Measurements from ENCODE around the gene CCL18. TPM values are rescaled to one million over a fixed set of nuclear protein-coding genes. Genes with fewer than 3 reads are reported as not detected.
"Not testable (repeated sequence)": the region's sequence is repeated elsewhere in the genome, so short reads cannot be mapped to it uniquely, and the experiment has no call there.

The CCL18 gene
- polyA plus RNA-seq, 1 donor, result 0.28 TPM

DNA sequence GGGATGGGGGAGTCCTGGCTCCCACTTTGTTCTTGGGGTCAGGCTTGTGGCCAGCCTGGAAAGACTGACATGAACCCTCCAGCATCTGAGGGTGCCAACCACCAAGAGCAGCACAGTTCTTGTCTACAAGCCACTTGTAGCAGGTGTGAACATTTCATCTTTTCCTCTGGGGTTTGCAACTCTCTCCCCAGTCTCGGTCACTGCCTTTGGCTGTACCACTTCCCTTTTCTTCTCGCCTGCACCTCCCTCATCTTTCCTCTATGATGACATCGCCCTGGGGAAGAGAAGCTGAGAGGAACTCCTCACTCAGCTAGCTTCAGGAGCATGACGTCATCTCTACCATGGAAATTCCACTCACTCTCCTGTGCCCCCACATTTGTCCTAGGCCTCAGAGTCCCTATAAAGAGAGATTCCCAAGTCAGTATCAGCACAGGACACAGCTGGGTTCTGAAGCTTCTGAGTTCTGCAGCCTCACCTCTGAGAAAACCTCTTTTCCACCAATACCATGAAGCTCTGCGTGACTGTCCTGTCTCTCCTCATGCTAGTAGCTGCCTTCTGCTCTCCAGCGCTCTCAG, 39.4 kb downstream of the CCL18 start, which contains the start of gene CCL4:
TSS of gene CCL4 (plus strand) at position 427 of the 575 bp plus-strand sequence. CDS start at position 506, 79 bp downstream.
- H3K27me3 ChIP-seq (ENCODE audit: control insufficient read depth, insufficient read depth, low read length); H3K4me3 ChIP-seq (ENCODE audit: low read length); H3K36me3 ChIP-seq (ENCODE audit: control insufficient read depth, insufficient read depth, low read length); DNase-seq; H3K9me3 ChIP-seq (ENCODE audit: control insufficient read depth, low read depth, low read length); H3K4me1 ChIP-seq (ENCODE audit: control insufficient read depth, insufficient read depth, low read length); H3K27ac ChIP-seq (ENCODE audit: low read length): not testable (repeated sequence)
- WGBS (ENCODE audit: insufficient coverage, low lambda C conversion rate), result no CpG with 5 or more reads among the region's 6 CpGs

DNA sequence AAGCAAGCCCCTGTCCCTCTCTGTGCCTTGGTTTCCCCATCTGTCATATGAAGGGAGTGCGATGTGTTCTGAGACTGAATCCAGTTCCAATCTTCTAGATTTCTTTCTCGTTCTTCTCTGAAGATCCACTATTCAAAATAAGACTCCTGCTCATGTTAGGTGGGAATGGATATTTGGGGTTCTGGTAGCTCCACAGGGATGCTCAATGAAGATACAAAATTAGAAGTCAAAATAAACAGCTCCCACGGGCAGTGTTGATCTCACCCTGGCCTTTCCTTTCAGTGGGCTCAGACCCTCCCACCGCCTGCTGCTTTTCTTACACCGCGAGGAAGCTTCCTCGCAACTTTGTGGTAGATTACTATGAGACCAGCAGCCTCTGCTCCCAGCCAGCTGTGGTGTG, 40.2 kb downstream of the CCL18 start:
- DNase-seq; H3K4me3 ChIP-seq (ENCODE audit: low read length): not testable (repeated sequence)

DNA sequence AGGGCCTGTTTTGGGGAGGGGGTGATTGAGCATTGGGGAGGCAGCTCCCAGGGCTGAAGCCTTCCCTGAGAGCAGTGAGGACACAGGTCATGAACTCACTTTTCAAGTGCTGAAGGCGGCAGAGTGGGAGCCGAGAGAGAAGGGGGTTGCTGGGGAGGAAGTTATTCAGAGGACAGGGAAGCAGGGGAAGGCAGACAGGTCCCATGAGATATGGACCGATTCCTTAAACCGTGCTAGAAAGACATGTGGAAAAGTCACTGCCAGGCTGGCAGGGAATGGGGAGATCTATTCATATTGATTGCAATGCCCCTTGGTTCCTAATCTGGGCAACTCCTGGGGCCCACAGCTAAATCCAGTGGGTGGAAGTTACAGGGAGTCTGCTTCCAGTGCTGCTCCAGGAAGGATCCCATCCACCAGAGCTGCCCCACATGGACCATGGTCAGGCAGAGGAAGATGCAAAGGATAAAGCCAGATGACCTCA, 40.7 kb downstream of the CCL18 start:
- DNase-seq, result no peak
- no peak overlapping the region for H3K27ac ChIP-seq (ENCODE audit: low read length)
- WGBS (ENCODE audit: insufficient coverage, low lambda C conversion rate), result no CpG with 5 or more reads among the region's 4 CpGs
- no peaks in the 10 kb centered on the region for H3K4me1 ChIP-seq (ENCODE audit: control insufficient read depth, insufficient read depth, low read length)
- H3K27me3 ChIP-seq (ENCODE audit: control insufficient read depth, insufficient read depth, low read length), result no peaks in the 10 kb centered on the region
- H3K36me3 ChIP-seq (ENCODE audit: control insufficient read depth, insufficient read depth, low read length), result no peaks in the 10 kb centered on the region
- no peaks in the 10 kb centered on the region for H3K9me3 ChIP-seq (ENCODE audit: control insufficient read depth, low read depth, low read length)
- no peak overlapping the region for H3K4me3 ChIP-seq (ENCODE audit: low read length)

More for the DNA sequence above, 40.2 kb downstream of the CCL18 start:
- H3K4me1 ChIP-seq (ENCODE audit: control insufficient read depth, insufficient read depth, low read length); H3K27me3 ChIP-seq (ENCODE audit: control insufficient read depth, insufficient read depth, low read length); H3K36me3 ChIP-seq (ENCODE audit: control insufficient read depth, insufficient read depth, low read length); H3K9me3 ChIP-seq (ENCODE audit: control insufficient read depth, low read depth, low read length); H3K27ac ChIP-seq (ENCODE audit: low read length): not testable (repeated sequence)
- no CpG with 5 or more reads among the region's 7 CpGs for WGBS (ENCODE audit: insufficient coverage, low lambda C conversion rate)

DNA sequence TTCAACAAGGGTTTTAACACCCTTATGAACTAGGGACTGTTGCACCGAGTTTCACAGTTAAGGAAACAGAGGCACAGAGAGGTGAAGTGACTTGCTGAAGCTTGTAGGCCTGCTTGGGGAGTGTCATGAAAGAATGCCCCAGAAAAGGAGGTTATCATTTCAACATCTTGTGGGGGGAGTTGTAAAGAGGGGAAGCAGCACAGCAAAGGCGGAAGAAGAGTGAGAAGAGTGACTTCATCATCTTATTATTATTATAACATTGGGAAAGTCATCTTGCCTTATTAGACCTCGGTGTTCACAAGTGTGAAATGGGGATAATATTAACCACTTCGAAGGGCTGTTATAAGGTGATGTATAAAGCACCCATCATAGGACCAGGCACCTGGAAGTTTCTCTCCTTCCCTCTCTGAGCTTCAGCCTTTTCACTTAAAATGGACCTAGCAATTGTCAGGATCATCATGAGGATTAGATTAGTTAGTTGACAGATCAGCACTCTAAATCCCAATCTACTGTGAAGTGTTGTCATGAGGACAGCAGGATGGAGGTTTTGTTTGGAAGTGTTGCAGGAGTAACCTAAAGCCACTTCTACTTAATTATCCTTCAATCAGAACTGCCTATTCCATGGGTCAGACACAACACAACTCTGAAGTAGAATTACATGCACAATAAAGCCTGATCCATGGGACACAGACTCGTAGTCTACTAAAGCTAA, 41.9 kb downstream of the CCL18 start:
- 89% methylated on average over 1 of the region's 5 CpGs for WGBS (ENCODE audit: insufficient coverage, low lambda C conversion rate)
- H3K4me1 ChIP-seq (ENCODE audit: control insufficient read depth, insufficient read depth, low read length), result no peaks in the 10 kb centered on the region
- H3K4me3 ChIP-seq (ENCODE audit: low read length), result no peak overlapping the region
- DNase-seq, result no peak
- H3K27ac ChIP-seq (ENCODE audit: low read length), result no peak overlapping the region
- no peaks in the 10 kb centered on the region for H3K9me3 ChIP-seq (ENCODE audit: control insufficient read depth, low read depth, low read length)
- no peaks in the 10 kb centered on the region for H3K36me3 ChIP-seq (ENCODE audit: control insufficient read depth, insufficient read depth, low read length)
- H3K27me3 ChIP-seq (ENCODE audit: control insufficient read depth, insufficient read depth, low read length), result no peaks in the 10 kb centered on the region

DNA sequence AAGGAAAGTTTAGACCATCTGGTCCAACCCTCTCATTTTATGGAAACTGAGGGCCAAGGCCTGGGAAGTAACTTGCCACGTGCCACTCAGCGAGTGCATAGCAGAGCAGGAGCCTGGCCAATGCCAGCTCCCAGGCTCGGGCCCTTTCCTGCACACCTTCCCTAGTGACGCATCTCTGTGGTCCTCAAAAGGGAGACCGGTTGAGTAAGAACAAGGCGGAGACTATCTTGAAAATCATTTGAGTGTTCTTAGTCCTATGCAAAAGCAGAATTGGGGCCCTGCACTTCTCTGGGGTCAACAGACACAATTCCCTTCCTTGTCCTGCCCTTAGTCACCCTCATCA, 42.4 kb downstream of the CCL18 start:
- Histone ChIP-seq H3K4me3 (ENCODE audit: low read length) (no peak overlapping the region), H3K27ac (ENCODE audit: low read length) (no peak overlapping the region), H3K4me1 (ENCODE audit: control insufficient read depth, insufficient read depth, low read length) (no peaks in the 10 kb centered on the region), H3K9me3 (ENCODE audit: control insufficient read depth, low read depth, low read length) (no peaks in the 10 kb centered on the region), H3K36me3 (ENCODE audit: control insufficient read depth, insufficient read depth, low read length) (no peaks in the 10 kb centered on the region), H3K27me3 (ENCODE audit: control insufficient read depth, insufficient read depth, low read length) (no peaks in the 10 kb centered on the region)
- WGBS (ENCODE audit: insufficient coverage, low lambda C conversion rate), result no CpG with 5 or more reads among the region's 6 CpGs
- no peak for DNase-seq

DNA sequence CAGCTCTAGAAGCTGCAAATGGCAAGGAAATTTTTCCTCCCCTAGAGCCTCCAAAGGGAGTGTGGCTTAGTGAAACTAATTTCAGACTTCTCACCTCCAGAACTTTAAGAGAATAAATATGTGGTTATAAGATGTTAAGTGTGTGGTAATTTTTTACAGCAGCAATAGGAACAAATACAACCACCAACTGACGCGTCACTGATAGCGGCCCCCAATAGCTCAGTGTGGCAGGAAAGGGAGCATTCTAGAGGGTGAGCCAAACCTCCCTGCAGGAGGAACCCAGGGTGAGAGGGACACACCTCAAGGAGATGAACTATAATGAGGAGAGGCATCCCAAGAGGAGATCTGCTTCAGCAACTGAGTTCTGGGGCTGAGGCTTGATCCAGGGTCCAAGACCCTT, 43.6 kb downstream of the CCL18 start:
- no peaks in the 10 kb centered on the region for H3K27me3 ChIP-seq (ENCODE audit: control insufficient read depth, insufficient read depth, low read length)
- H3K4me1 ChIP-seq (ENCODE audit: control insufficient read depth, insufficient read depth, low read length), result no peaks in the 10 kb centered on the region
- H3K4me3 ChIP-seq (ENCODE audit: low read length), result no peak overlapping the region
- no CpG with 5 or more reads among the region's 3 CpGs for WGBS (ENCODE audit: insufficient coverage, low lambda C conversion rate)
- no peak for DNase-seq
- no peak overlapping the region for H3K27ac ChIP-seq (ENCODE audit: low read length)
- H3K36me3 ChIP-seq (ENCODE audit: control insufficient read depth, insufficient read depth, low read length), result no peaks in the 10 kb centered on the region
- no peaks in the 10 kb centered on the region for H3K9me3 ChIP-seq (ENCODE audit: control insufficient read depth, low read depth, low read length)

DNA sequence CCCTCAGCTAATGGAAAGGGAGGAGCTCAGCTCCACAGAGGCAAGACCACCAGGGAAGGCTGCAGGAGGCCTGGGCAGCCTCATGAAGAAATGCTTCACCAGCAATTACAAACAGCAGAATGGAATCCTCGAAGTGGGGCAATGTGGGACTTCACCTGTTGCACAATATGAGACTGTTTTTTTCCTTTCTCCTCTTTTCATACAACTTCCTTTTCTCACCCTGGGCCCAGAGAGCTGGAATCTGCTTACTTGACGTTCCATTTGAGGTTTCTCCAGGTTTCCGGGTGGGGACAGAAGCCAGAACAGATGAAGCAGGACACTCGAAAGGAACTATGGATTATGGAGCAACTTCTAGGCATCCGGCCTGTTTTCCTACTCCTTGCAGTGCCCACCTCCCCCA, 44.2 kb downstream of the CCL18 start:
- DNase-seq; H3K27me3 ChIP-seq (ENCODE audit: control insufficient read depth, insufficient read depth, low read length); H3K4me3 ChIP-seq (ENCODE audit: low read length); H3K9me3 ChIP-seq (ENCODE audit: control insufficient read depth, low read depth, low read length); H3K36me3 ChIP-seq (ENCODE audit: control insufficient read depth, insufficient read depth, low read length); H3K27ac ChIP-seq (ENCODE audit: low read length); H3K4me1 ChIP-seq (ENCODE audit: control insufficient read depth, insufficient read depth, low read length): not testable (repeated sequence)
- WGBS (ENCODE audit: insufficient coverage, low lambda C conversion rate), result no CpG with 5 or more reads among the region's 5 CpGs

DNA sequence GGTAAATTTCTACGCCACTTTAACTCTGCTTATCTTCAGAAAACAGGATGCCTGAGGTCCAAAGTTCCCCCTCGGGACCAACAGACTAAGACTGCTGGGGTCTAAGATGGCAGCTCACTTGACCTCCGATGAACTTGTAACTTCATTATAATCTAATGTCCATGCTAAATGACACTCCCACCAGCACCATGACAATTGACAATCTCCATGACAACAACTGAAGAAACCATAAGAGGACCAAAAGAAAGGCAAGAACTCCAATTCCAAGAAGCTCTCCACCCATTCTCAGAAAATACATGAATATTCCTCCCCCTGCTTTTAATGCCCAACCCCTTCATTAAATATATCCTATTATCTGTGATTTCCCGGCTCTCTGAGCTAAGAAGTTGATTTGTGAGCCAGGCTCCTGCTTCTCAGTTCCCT, 47.0 kb downstream of the CCL18 start:
- H3K4me1 ChIP-seq (ENCODE audit: control insufficient read depth, insufficient read depth, low read length), result no peaks in the 10 kb centered on the region
- H3K4me3 ChIP-seq (ENCODE audit: low read length), result no peak overlapping the region
- H3K9me3 ChIP-seq (ENCODE audit: control insufficient read depth, low read depth, low read length), result no peaks in the 10 kb centered on the region
- H3K36me3 ChIP-seq (ENCODE audit: control insufficient read depth, insufficient read depth, low read length), result no peaks in the 10 kb centered on the region
- 100% methylated on average over 1 of the region's 4 CpGs for WGBS (ENCODE audit: insufficient coverage, low lambda C conversion rate)
- DNase-seq, result no peak
- no peaks in the 10 kb centered on the region for H3K27me3 ChIP-seq (ENCODE audit: control insufficient read depth, insufficient read depth, low read length)
- H3K27ac ChIP-seq (ENCODE audit: low read length), result no peak overlapping the region

DNA sequence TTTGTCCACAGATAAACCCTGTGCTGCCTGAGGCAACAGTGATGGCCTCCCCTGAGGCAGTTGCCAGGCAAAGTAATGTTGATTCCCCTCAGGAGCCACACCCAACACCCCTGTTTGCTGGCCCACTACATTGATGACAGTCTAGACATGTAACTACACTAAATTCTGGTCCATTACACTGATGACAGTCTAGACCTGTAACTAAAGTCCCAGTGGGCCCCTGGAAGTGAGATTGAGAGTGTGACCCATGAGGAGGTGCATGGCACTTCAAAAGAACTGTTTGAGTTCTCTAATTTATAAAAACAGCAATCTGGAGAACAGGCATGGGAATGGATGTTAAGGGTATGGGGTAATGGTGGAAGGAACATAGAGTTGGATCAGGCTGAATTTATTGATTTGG, 48.5 kb downstream of the CCL18 start:
- no peak for DNase-seq
- Histone ChIP-seq H3K4me3 (ENCODE audit: low read length) (no peak overlapping the region), H3K4me1 (ENCODE audit: control insufficient read depth, insufficient read depth, low read length) (no peaks in the 10 kb centered on the region), H3K27ac (ENCODE audit: low read length) (no peak overlapping the region), H3K36me3 (ENCODE audit: control insufficient read depth, insufficient read depth, low read length) (no peaks in the 10 kb centered on the region), H3K27me3 (ENCODE audit: control insufficient read depth, insufficient read depth, low read length) (no peaks in the 10 kb centered on the region), H3K9me3 (ENCODE audit: control insufficient read depth, low read depth, low read length) (no peaks in the 10 kb centered on the region)

DNA sequence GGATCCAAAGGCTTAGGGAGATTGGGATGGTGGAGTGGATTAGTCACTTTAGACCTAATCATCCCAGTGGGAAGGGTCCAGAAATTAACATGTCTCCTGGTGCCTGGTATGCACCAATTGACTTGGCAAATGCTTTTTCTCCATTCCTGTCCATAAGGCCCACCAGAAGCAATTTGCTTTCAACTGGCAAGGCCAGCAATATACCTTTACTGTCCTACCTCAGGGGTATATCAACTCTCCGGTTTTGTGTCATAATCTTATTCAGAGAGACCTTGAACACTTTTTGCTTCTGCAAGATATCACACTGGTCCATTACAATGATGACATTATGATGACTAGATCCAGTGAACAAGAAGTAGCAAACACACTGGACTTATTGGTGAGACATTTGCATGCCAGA, 49.1 kb downstream of the CCL18 start:
- H3K4me1 ChIP-seq (ENCODE audit: control insufficient read depth, insufficient read depth, low read length); H3K9me3 ChIP-seq (ENCODE audit: control insufficient read depth, low read depth, low read length); DNase-seq; H3K4me3 ChIP-seq (ENCODE audit: low read length); H3K36me3 ChIP-seq (ENCODE audit: control insufficient read depth, insufficient read depth, low read length); H3K27me3 ChIP-seq (ENCODE audit: control insufficient read depth, insufficient read depth, low read length); H3K27ac ChIP-seq (ENCODE audit: low read length): not testable (repeated sequence)
- WGBS (ENCODE audit: insufficient coverage, low lambda C conversion rate), result no CpG with 5 or more reads among the region's 1 CpG
